SIG-M5 treated with dmso at 0.1 percent for 504 hours (cell line): Measurements from ENCODE around the gene GALNT10.

Source experiments
- DNase-seq: peaks from one replicate; lab custom pipeline; 2025; ENCODE audit not compliant: unreplicated experiment; lab: John Stamatoyannopoulos, UW

GALNT10 gene

GRCh38 chr5:154373326-154373725, 182.8 kb downstream of the GALNT10 start:
- DNase-seq, result no peak

GRCh38 chr5:154373729-154374179, 183.2 kb downstream of the GALNT10 start:
- no peak for DNase-seq

DNA sequence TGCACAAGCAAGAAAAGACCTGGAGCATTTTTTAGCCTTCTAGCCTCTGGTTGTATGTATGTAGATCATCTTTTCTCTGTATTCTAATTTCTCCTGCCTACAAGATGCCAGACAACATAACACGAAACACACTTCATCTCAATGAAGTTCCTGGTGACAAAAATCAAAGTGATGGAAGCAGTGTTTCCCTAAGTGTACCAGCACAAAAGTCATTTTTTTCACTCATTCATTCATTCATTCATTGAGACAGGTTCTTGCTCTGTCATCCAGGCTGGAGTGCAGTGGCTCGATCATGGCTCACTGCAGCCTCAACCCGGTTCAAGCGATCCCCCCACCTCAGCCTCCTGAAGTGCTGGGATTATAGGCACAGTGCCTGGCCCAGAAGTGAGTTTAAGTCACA, 183.7 kb downstream of the GALNT10 start:
- no peak for DNase-seq

DNA sequence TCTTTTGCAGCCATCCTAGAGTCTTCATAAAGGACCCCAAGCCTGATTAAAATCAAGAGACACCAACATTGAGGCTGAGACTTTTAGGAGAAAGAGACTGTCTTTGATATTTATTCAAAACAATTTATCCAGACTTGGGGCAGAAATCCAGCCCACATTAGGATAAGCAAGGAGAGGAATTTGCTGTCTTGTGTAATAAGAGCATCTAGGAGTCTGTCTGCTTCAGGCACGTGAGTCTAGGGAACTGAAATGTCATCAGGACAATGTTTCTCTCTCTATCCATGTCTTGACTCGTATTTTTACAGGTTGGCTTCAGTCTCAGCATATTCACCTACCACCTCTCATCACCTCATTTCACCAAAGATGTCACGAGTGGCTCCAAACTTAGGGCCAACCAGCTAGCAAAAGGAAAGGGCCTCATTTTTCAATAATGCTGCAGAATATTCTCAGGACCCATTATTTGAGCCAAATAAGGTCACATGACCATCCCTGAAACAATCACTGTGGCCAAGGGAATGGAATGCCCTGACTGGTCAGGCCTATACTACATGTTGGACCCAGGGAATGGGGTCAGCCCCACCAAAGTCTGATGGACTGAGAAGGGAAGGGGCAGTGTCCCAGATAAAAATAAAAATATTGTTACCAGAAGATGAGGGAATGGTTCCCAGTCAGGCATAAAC, 184.9 kb downstream of the GALNT10 start:
- no peak for DNase-seq

DNA sequence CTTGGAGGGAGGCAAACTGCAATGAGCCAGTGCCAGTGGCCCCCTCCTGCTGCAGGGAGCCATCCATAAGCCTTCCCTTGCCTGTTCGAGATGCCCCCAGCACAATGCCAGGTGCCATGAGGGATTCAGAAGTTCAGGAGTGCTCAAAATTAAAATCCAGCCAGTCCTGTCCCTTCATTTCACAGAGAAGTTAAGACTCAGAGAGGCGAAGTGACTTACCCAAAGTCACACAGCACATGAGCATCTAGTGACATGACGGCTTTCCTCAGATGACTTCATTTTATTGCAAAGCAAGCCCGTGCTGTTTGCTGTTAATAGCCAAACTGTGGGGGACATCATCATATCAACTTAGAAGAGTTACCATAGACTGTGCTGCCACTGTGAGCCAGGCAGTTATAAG, 185.9 kb downstream of the GALNT10 start:
- DNase-seq, result no peak

- DNase-seq, result no peak
Measured at GRCh38 chr5:154377754-154378533, 187.4 kb downstream of the GALNT10 start.

DNA sequence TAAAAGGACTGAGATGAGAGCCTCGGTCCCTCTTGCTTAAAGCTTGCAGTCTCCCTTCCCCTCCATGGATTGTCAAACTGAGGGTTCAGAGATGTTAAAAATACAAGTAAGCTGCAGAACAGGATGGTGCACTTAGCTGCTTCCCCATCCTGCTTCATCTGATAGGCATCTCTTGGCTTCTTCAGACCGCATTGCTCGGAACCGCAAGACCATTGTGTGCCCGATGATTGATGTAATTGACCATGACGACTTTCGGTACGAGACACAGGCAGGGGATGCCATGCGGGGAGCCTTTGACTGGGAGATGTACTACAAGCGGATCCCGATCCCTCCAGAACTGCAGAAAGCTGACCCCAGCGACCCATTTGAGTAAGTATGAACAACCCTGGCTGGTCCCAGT, 189.7 kb downstream of the GALNT10 start:
- no peak for DNase-seq

DNA sequence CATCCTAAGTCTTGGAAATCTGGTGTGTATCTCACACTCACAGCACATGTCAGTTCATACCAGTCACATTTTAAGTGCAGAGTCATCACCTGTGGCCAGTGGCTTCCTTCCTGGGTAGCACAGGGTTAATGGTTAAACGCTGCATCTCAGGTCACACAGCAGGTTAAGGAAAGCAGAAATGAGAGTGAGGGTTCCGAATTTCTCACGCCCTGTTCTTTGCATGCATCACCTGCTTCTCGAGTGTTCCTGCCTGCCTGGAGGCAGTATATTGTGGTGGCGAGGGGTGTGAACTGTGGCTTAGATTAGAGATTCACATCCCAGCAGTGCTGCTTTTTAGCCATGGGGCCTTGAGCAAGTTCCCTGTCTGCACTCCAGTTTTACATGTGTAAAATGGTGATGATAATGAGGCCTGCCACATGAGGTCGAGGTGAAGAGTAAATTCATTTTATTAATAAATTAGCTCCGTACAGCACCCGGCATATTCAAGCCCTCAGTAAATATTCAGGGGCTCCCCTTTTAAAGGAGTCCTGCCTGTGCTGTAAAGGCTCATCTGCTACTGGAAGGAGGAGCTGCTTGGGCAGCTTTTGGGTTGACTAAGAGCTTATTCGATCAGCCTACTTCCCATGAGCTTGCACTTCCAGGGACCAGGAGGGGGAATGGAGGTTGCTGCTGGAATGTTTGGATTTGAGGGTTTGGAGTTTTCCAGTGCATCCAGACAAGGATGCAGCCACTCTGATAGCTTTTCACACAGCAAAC, 194.1 kb downstream of the GALNT10 start:
- no peak for DNase-seq

- DNase-seq, result no peak
Measured at GRCh38 chr5:154385236-154385512, 194.6 kb downstream of the GALNT10 start.

DNA sequence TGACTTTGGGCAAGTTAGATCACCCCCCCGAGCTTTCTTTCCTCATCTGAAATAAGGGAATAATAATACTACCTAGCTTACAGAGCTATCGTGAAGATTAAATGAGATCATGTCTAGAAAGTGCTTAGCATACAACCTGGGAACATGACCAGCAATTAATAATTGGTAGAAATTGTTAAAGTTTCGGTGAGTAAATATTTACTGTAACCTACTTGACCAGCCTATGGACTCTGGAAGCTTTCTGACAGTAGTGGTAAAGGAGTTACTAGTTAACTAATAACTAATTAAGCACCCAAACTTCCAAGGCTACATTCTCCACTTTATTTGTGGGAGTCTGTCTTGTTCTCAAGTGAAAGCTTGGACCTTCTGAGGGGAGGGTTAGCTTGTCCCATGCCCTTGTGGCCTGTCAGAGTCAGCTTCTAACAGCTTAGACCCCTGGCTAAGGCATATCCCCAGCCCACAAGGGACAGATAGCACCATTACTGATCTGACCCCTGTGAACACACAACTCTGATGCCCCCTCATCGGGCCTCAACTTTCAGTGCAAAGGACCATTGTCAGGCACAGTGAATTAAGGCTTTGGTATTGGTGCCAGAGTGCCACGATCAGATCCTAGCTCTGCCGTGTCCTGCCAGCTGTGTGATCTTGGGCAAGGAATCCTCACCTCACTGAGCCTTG, 196.6 kb downstream of the GALNT10 start:
- no peak for DNase-seq

DNA sequence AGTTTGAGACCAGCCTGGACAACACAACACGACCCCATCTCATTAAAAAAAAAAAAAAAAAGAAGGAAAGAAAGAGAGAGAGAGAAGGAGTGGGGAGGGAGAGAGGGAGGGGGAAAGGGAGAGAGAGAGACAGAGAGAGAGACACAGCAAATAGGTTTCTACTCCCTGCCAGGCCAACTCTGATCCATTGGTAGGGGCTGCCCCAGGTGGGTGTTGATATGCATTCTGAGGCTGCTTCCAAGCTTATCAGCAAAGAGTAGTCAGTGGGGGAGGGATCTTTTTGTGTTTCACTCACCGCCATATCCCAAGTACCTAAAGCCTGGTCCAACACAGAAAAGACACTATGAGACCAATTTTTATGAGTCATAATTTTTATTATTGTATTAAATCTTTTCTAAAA, 198.3 kb downstream of the GALNT10 start:
- DNase-seq, result no peak

DNA sequence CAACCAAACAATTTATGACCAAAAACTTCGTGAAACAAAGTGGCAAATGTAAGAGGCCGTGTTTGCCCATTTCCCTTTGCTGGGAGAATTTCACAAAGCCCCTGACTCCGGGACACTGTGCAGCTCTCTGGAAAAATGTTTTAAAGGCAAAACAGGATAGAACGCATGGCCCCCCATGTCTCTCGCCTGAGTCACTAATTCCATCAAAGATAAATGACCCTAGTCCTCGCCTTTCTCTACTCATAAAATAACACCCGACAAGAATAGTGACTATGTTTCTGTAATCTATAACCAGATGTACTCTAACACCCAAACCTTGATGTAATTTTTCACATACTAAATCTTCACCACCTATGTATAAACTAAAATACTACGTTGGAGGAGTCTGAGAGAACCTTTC, 199.6 kb downstream of the GALNT10 start:
- DNase-seq, result no peak

- DNase-seq, result no peak
Measured at GRCh38 chr5:154390746-154391359, 200.3 kb downstream of the GALNT10 start.

- DNase-seq, result no peak
Measured at GRCh38 chr5:154391788-154392187, 201.3 kb downstream of the GALNT10 start.

GRCh38 chr5:154393850-154394249, 203.3 kb downstream of the GALNT10 start:
- no peak for DNase-seq

- DNase-seq, result no peak
Measured at GRCh38 chr5:154394307-154394706, 203.8 kb downstream of the GALNT10 start.

DNA sequence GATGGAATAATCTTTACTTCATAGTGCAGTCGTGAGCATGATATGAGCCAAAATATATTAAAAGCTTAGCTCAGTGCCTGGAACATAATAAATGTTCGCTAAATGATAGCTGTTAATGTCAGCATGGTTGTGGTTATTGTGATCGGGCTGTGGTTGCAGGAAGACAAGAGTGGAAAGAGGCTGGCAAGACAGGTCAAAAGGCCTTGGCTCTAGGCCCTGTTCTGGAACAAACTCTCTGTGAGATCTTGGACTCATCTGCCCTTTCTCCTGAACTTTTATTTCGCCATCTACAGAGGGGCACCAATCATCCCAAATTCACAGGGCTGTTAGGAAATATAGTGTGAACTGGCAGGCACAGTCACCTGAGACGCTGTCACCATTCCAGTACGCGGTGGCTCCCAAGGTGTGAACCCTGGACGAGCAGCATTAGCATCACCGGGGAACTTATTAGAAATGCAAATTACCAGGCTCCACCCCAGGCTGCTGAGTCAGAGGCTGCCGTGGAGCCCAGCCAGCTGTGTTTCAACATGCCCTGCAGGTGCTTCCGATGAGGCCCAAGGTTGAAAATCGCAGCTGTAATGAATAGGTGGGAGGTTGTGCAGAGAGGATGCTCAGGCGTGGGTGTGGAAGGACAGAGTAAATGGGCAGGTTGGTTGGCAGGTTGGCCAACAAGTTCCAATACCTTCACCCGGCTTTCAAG, 205.0 kb downstream of the GALNT10 start:
- DNase-seq, result no peak

DNA sequence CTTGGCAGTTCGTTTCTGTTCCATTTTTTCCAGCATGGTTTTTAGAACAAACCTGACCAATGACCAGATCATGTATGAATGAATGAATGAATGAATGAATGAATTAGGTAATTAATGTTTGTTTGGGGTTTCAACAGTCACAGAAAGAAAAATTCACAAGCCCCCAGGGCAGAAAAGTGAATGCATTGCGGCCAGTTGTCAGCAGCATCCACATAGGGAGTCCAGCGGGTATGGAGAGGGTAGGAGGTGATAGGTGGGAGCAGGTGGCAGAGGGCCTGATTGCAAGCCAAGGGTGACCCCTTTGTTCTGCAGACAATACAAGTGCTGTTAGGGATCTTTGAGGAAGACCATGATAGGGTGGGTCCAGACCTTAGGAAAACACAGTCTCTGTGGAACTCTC, 205.6 kb downstream of the GALNT10 start:
- no peak for DNase-seq

- no peak for DNase-seq
Measured at GRCh38 chr5:154397652-154398406, 207.3 kb downstream of the GALNT10 start.

GRCh38 chr5:154400678-154401077, 210.1 kb downstream of the GALNT10 start:
- DNase-seq, result no peak
